HL-60 (cell line): ENCODE results near the gene ARSJ.

Experiments
- POLR2AphosphoS5 ChIP-seq: IDR thresholded peaks from 2 replicates; pipeline ENCODE4 v1.6.1; 2012; ENCODE audit warnings: low read depth
- TF ChIP-seq, protein P1 (sequence below): IDR thresholded peaks from one replicate; pipeline ENCODE4 v1.5.1; 2011; ENCODE audit warnings: low read length, control low read depth, inconsistent platforms; ENCODE audit not compliant: insufficient read depth

DNA sequence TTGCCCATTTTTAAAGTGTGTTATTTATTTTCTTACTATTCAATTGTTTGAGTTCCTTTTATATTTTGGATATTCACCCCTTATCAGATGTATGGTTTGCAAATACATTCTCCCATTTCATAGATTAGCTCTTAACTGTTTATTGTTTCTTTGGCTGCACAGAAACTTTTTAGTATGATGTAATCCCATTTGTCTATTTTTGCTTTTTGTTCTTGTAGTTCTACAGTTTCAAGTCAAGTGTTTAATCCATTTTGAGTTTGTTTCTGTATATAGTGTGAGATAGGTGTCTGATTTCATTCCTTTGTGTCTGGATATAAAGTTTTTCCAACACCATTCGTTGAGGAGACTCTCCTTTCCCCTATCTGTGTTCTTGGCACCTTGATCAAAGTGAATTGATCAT, 120.5 kb downstream of the ARSJ start:
- TF ChIP-seq, protein P1, sequence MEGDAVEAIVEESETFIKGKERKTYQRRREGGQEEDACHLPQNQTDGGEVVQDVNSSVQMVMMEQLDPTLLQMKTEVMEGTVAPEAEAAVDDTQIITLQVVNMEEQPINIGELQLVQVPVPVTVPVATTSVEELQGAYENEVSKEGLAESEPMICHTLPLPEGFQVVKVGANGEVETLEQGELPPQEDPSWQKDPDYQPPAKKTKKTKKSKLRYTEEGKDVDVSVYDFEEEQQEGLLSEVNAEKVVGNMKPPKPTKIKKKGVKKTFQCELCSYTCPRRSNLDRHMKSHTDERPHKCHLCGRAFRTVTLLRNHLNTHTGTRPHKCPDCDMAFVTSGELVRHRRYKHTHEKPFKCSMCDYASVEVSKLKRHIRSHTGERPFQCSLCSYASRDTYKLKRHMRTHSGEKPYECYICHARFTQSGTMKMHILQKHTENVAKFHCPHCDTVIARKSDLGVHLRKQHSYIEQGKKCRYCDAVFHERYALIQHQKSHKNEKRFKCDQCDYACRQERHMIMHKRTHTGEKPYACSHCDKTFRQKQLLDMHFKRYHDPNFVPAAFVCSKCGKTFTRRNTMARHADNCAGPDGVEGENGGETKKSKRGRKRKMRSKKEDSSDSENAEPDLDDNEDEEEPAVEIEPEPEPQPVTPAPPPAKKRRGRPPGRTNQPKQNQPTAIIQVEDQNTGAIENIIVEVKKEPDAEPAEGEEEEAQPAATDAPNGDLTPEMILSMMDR = no peak
- no peak for TF ChIP-seq POLR2AphosphoS5
